A673 (cell line): ENCODE data around the gene POLR3F. TPM values are rescaled to one million over a fixed set of nuclear protein-coding genes. Genes with fewer than 3 reads are reported as not detected.
A peak's percentile ranks its signal among the peaks of the same experiment; 100 is the strongest.

Source experiments
- Bru-seq: library from RNA; stranded (reverse); fragments of 400-500 nt; gene quantifications from one replicate; lab custom pipeline; 2021; lab: Mats Ljungman, UMichigan
- BruChase-seq, 2 experiments: library from RNA; stranded (reverse); fragments of 400-500 nt; gene quantifications; one replicate each; lab custom pipeline; 2021; lab: Mats Ljungman, UMichigan
- BruUV-seq: library from RNA; stranded (reverse); fragments of 400-500 nt; replicated peaks from 2 replicates; lab custom pipeline; 2021; lab: Mats Ljungman, UMichigan
- CTCF ChIA-PET: fragments of 300-600 bp; sonication (Branson Sonifier 250); formaldehyde crosslinking; loops from one replicate; lab custom pipeline; 2022; ENCODE audit warnings: antibody characterized with exemption; lab: Charles Lee
- POLR2A ChIA-PET: fragments of 300-600 bp; sonication (Branson Sonifier 250); formaldehyde crosslinking; loops from one replicate; lab custom pipeline; 2022; ENCODE audit warnings: antibody characterized with exemption; ENCODE audit not compliant: low non-redundant PET; lab: Charles Lee
- DNase-seq: peaks from one replicate; pipeline ENCODE4 v3.0.0-alpha.2; 2015; ENCODE audit warnings: low spot score
- H3K27ac ChIP-seq: fragments of 200-600 bp; sonication (generic); 2 replicates; pipeline ENCODE4 v1.5.1; 2016; ENCODE audit warnings: mixed run types, low read depth, mild to moderate bottlenecking, mixed read lengths, antibody characterized with exemption, low read length; ENCODE audit not compliant: poor library complexity, severe bottlenecking
- H3K27me3 ChIP-seq: fragments of 200-600 bp; sonication (generic); replicated peaks from 2 replicates; pipeline ENCODE4 v1.6.1; 2017; ENCODE audit warnings: mixed run types, low read depth, mild to moderate bottlenecking, mixed read lengths, antibody characterized with exemption, low read length; ENCODE audit not compliant: insufficient read depth, poor library complexity
- H3K36me3 ChIP-seq: fragments of 200-600 bp; sonication (generic); 2 replicates; pipeline ENCODE4 v1.6.1; 2016; ENCODE audit warnings: mixed run types, mild to moderate bottlenecking, mixed read lengths, antibody characterized with exemption, low read length; ENCODE audit not compliant: insufficient read depth, poor library complexity, severe bottlenecking
- H3K4me1 ChIP-seq: fragments of 200-600 bp; sonication (generic); 2 replicates; pipeline ENCODE4 v1.6.1; 2017; ENCODE audit warnings: mixed run types, mild to moderate bottlenecking, mixed read lengths, antibody characterized with exemption, low read length; ENCODE audit not compliant: insufficient read depth, poor library complexity, severe bottlenecking
- H3K4me3 ChIP-seq: fragments of 200-600 bp; sonication (generic); 2 replicates; pipeline ENCODE4 v1.5.1; 2016; ENCODE audit warnings: low read depth, mixed run types, mild to moderate bottlenecking, mixed read lengths, low read length; ENCODE audit not compliant: poor library complexity, severe bottlenecking
- H3K9me3 ChIP-seq: fragments of 200-600 bp; sonication (generic); 2 replicates; pipeline ENCODE4 v1.6.1; 2016; ENCODE audit warnings: mixed run types, low read depth, mild to moderate bottlenecking, mixed read lengths, antibody characterized with exemption, low read length; ENCODE audit not compliant: poor library complexity, severe bottlenecking
- CTCF ChIP-seq: fragments of 300-800, 200-600 bp; sonication (generic); conservative IDR thresholded peaks from 2 replicates; pipeline ENCODE4 v1.5.1; 2017; ENCODE audit warnings: low read depth, mild to moderate bottlenecking, antibody characterized with exemption, low read length, moderate library complexity, mixed read lengths
- EZH2 ChIP-seq: fragments of 200-600 bp; sonication (generic); IDR thresholded peaks from 2 replicates; pipeline ENCODE4 v1.6.1; 2017; ENCODE audit warnings: borderline replicate concordance, low read depth, mild to moderate bottlenecking, mixed read lengths, antibody characterized with exemption, low read length; ENCODE audit not compliant: poor library complexity, severe bottlenecking
- intact Hi-C: fragments of 100-400 bp; cut with micrococcal nuclease; formaldehyde crosslinking; loops from one replicate; pipeline ENCODE4 v1.10.0; 2022; ENCODE audit not compliant: unreplicated experiment
- long read RNA-seq: library from polyadenylated mRNA; stranded (forward); transcript quantifications from one replicate; pipeline ENCODE4 v2.0.0, GENCODE V29; 2022
- total RNA-seq: library from RNA; stranded (reverse); gene quantifications from 2 replicates; pipeline ENCODE4 v1.2.3, GENCODE V29; 2021

POLR3F gene
- total RNA-seq, result 18.1 and 22.1 TPM in 2 replicates
- percentile 88 among the genes with signal in this experiment for Bru-seq, nascent RNA
- percentile 87 among the genes with signal in this experiment for BruChase-seq, experiment 1, labeled RNA remaining after a 2-hour chase
- BruChase-seq, experiment 2, labeled RNA remaining after a 6-hour chase, result percentile 73 among the genes with signal in this experiment
- long read RNA-seq, transcript POLR3F-201 (9 exons, 2,416 nt), result major isoform, 29 of 31 reads
- long read RNA-seq, partial matches to known transcripts, result 2 of 31 reads
- long read RNA-seq, other reads (novel, unspliced or antisense), result 0 of 31 reads

GRCh38 chr20:18466894-18467730 is at the start of gene POLR3F, which contains the start of gene DZANK1:
Gene POLR3F (plus strand): TSS chr20:18467390. CDS start chr20:18467507, 117 bp downstream.
Gene DZANK1 (minus strand): TSS chr20:18467030. CDS start chr20:18465358, 1,672 bp downstream.
- ChIA-PET CTCF (interaction anchor here (0.5 to 1.0 kb wide), 2 partner anchors 81 to 790 kb away, joined by 3 read pairs; no protein-coding TSS in a partner anchor), POLR2A (interaction anchor here (0.6 kb wide), 1 partner anchor 1199 kb away, joined by 3 read pairs; no protein-coding TSS in a partner anchor)
- Histone ChIP-seq H3K4me1 (peaks cover 7% of the 10 kb centered on the region), H3K4me3 (peak within 1 kb of the TSS; percentile 94), H3K9me3 (no peaks in the 10 kb centered on the region), H3K27me3 (no peaks in the 10 kb centered on the region), H3K36me3 (peaks cover 3% of the 10 kb centered on the region), H3K27ac (peak within 1 kb of the TSS; percentile 96)
- intact Hi-C loops, result no loop called here
- DNase-seq, result peak; percentile 99
- TF ChIP-seq EZH2 (no peak), CTCF (no peak)
- no TSS peak for BruUV-seq

GRCh38 chr20:18421608-18422007 is 45.6 kb upstream of the POLR3F start:
- intact Hi-C loops, result no loop called here
- ChIA-PET CTCF (no interaction called here), POLR2A (no interaction called here)

More at GRCh38 chr20:18421608-18422007, 45.6 kb upstream of the POLR3F start:
- H3K9me3 ChIP-seq, result no peaks in the 10 kb centered on the region
- no peak for DNase-seq
- no peak overlapping the region for H3K4me3 ChIP-seq
- H3K36me3 ChIP-seq, result no peaks in the 10 kb centered on the region
- TF ChIP-seq EZH2 (no peak), CTCF (no peak)
- H3K27ac ChIP-seq, result no peak overlapping the region
- H3K4me1 ChIP-seq, result no peaks in the 10 kb centered on the region
- no peaks in the 10 kb centered on the region for H3K27me3 ChIP-seq
- BruUV-seq, result no TSS peak
